ENCODE data around the gene RFX3. TPM values are rescaled to one million over a fixed set of nuclear protein-coding genes. Genes with fewer than 3 reads are reported as not detected.

The RFX3 gene
- total RNA-seq, 4 donors from 2014 or later: 7.0 to 11.3 (median 8.6) TPM

GRCh38 chr9:3256571-3257330 is 269.1 kb downstream of the RFX3 start:
- no peak for TF ChIP-seq CTCF (IDR thresholded peaks at IDR 0.05)
- ATAC-seq (ENCODE audit: low FRiP score) (no peak), DNase-seq (ENCODE audit: low spot score) (no peak)

- DNase-seq (ENCODE audit: low spot score) (no peak), ATAC-seq (ENCODE audit: low FRiP score) (no peak)
- no peak for TF ChIP-seq CTCF (IDR thresholded peaks at IDR 0.05)
Observed at GRCh38 chr9:3251309-3251708, 274.5 kb downstream of the RFX3 start.

- DNase-seq (ENCODE audit: low spot score) (no peak), ATAC-seq (ENCODE audit: low FRiP score) (no peak)
- TF ChIP-seq CTCF (IDR thresholded peaks at IDR 0.05): no peak
Observed at GRCh38 chr9:3250741-3251140, 275.1 kb downstream of the RFX3 start.

- DNase-seq (ENCODE audit: low spot score) (no peak), ATAC-seq (ENCODE audit: low FRiP score) (no peak)
- no peak for TF ChIP-seq CTCF (IDR thresholded peaks at IDR 0.05)
Observed at GRCh38 chr9:3247211-3247610, 278.6 kb downstream of the RFX3 start.

- no peak for ATAC-seq (ENCODE audit: low FRiP score)
- TF ChIP-seq CTCF (IDR thresholded peaks at IDR 0.05): no peak
- no peak for DNase-seq (ENCODE audit: low spot score)
Observed at GRCh38 chr9:3246241-3246640, 279.6 kb downstream of the RFX3 start.

- no peak for TF ChIP-seq CTCF (IDR thresholded peaks at IDR 0.05)
- ATAC-seq (ENCODE audit: low FRiP score) (no peak), DNase-seq (ENCODE audit: low spot score) (no peak)
Observed at GRCh38 chr9:3244963-3245653, 280.7 kb downstream of the RFX3 start.

- ATAC-seq (ENCODE audit: low FRiP score): no peak
- no peak for TF ChIP-seq CTCF (IDR thresholded peaks at IDR 0.05)
- DNase-seq (ENCODE audit: low spot score): no peak
Observed at GRCh38 chr9:3243683-3244082, 282.1 kb downstream of the RFX3 start.

Measured in omental fat pad (tissue), 4 donors.